Esophagus muscularis mucosa (tissue), 4 donors: Measurements from ENCODE around the gene AP3B2.

Source experiments
- CTCF ChIP-seq, 3 experiments: fragments of 200-600 bp in 2 of 3; fragments of 450-650 bp in 1 of 3; sonication (generic) in 2 of 3; IDR thresholded peaks; one replicate each; pipeline ENCODE4 v1.5.1; 2017 to 2019; ENCODE audit warnings: antibody characterized with exemption in 3 of 3, mild to moderate bottlenecking in 2 of 3, moderate library complexity in 1 of 3
- EP300 ChIP-seq: sonication (generic); formaldehyde crosslinking; IDR thresholded peaks from one replicate; pipeline ENCODE4 v1.6.1; 2017; ENCODE audit warnings: antibody characterized with exemption
- POLR2A ChIP-seq: fragments of 450-650 bp; IDR thresholded peaks from one replicate; pipeline ENCODE4 v1.6.1; 2017; ENCODE audit warnings: antibody characterized with exemption, moderate library complexity, mild to moderate bottlenecking, low read depth

GRCh38 chr15:82647835-82648256, 61.8 kb downstream of the AP3B2 start:
- TF ChIP-seq EP300, result no peak
- no peak for TF ChIP-seq CTCF (IDR thresholded peaks at IDR 0.05)
- no peak for TF ChIP-seq POLR2A
